ENCODE data around the gene MZT2B. TPM values are rescaled to one million over a fixed set of nuclear protein-coding genes. Genes with fewer than 3 reads are reported as not detected.
"Not testable (repeated sequence)": the region's sequence is repeated elsewhere in the genome, so short reads cannot be mapped to it uniquely, and the experiment has no call there.

Gene MZT2B
- total and polyA plus RNA-seq, 2 of the 8 experiments (the other 6 are each of a cell fraction or from before 2014, with no cell fraction given), result 90.3 to 151 TPM

DNA sequence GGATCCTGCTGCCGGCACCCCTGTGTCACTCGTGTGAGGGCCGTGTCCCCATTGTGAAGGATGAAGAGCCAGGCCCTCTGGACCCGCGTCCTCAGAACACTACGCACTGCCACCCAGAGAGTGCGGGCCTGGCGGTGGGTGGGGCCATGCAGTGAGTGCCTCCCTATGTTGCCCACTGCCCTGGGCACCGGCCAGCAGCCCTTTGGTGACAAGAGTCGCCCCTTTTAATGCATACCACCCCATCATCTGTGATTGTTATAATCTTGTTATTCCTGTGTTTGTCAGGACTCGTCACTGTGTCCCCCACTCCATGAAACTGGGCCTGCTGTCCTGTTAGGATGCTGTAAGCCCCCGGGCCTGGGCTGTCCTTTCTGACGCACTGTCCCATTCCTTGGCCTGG lies 43.7 kb upstream of the MZT2B start:
- H3K56ac ChIP-seq (replicated peaks; ENCODE audit: insufficient read length, low read depth, low read length), result not testable (repeated sequence)

DNA sequence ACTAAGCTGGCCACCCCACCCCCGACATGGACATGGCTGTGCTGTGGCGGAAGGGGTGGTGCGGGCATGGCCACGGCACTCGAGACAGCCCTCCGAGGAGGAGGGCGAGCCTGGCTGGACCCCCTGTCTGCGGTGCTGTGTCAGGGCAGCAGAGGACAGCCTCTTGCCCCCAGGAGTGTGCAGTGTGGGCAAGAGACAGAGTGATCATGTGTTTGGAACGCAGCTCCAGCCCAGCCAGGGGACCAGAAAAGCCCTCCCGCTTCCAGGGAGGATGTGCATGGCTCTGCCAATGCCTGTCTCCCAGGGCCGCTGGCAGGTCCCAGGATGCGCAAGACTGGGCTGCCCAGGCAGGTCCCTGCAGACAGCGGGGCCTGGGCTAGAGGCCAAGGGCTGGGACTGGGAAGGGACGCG lies 43.2 kb upstream of the MZT2B start:
- H3K14ac ChIP-seq (ENCODE audit: insufficient read length); H3K79me1 ChIP-seq (ENCODE audit: low read depth, low read length); H4K20me1 ChIP-seq (replicated peaks in 1 of 2; ENCODE audit: control insufficient read depth in 1 of 2, insufficient read depth in 2 of 2, low read length in 2 of 2); H3K27me3 ChIP-seq (replicated peaks in 1 of 4; ENCODE audit: control insufficient read depth in 3 of 4, extremely low read depth in 1 of 4, insufficient read depth in 3 of 4, low read length in 3 of 4); H3K27ac ChIP-seq (ENCODE audit: low read depth, low read length); H3K56ac ChIP-seq (replicated peaks; ENCODE audit: insufficient read length, low read depth, low read length); H3K4ac ChIP-seq (replicated peaks; ENCODE audit: insufficient read length, low read depth, low read length); FAIRE-seq; H2BK5ac ChIP-seq (ENCODE audit: low read depth, low read length); H2BK20ac ChIP-seq (ENCODE audit: low read length); H3K79me2 ChIP-seq (ENCODE audit: control insufficient read depth in 1 of 2, insufficient read depth in 2 of 2, low read length in 2 of 2); H3K4me2 ChIP-seq (ENCODE audit: insufficient read depth in 1 of 2, low read depth in 2 of 2, low read length in 2 of 2); H3K23me2 ChIP-seq (ENCODE audit: low read depth, low read length); CTCF ChIA-PET (ENCODE audit: partially characterized antibody); H3K18ac ChIP-seq (ENCODE audit: extremely low read depth, low read length); H2AK5ac ChIP-seq (ENCODE audit: low read depth, low read length); H4K91ac ChIP-seq (replicated peaks; ENCODE audit: insufficient read length, low read length); H2BK120ac ChIP-seq (replicated peaks; ENCODE audit: low read depth, low read length); POLR2A ChIA-PET (ENCODE audit: partially characterized antibody); H2BK15ac ChIP-seq (ENCODE audit: low read length); H3K9me3 ChIP-seq (ENCODE audit: insufficient read depth in 2 of 2, low read depth in 1 of 2, low read length in 1 of 2); H3K4me1 ChIP-seq (replicated peaks in 1 of 4; ENCODE audit: control insufficient read depth in 3 of 4, insufficient read depth in 4 of 4, low read length in 3 of 4); H3K36me3 ChIP-seq (ENCODE audit: control insufficient read depth in 2 of 4, insufficient read depth in 4 of 4, low read length in 3 of 4); H4K5ac ChIP-seq (ENCODE audit: insufficient read length, low read depth, low read length); H2AFZ ChIP-seq (ENCODE audit: low read length); H4K8ac ChIP-seq (ENCODE audit: extremely low read depth, insufficient read depth, low read length); H3K4me3 ChIP-seq (ENCODE audit: extremely low read depth in 1 of 4, insufficient read depth in 2 of 4, low read depth in 3 of 4, low read length in 4 of 4); H2BK12ac ChIP-seq (ENCODE audit: low read depth, low read length); H3K23ac ChIP-seq (ENCODE audit: insufficient read length); H3K9ac ChIP-seq (replicated peaks in 1 of 4; ENCODE audit: extremely low read depth in 1 of 4, low read depth in 3 of 4, low read length in 3 of 4): not testable (repeated sequence)
- 93% methylated on average over 11 of the region's 15 CpGs; no CpG with 5 or more reads in 1 of the 2 experiments for WGBS, 2 experiments (ENCODE audit: extremely low coverage in 1 of 2, insufficient coverage in 1 of 2, insufficient read length in 1 of 2, insufficient replicate concordance in 2 of 2, low coverage in 1 of 2, low lambda C conversion rate in 2 of 2, missing lambda C conversion rate in 1 of 2)
- DNase-seq (ENCODE audit: low read depth in 1 of 2, low spot score in 2 of 2), result peak in 1 of 2 experiments; percentile 33

More for the DNA sequence above, 43.7 kb upstream of the MZT2B start:
- H3K9ac ChIP-seq (replicated peaks in 1 of 4; ENCODE audit: extremely low read depth in 1 of 4, low read depth in 3 of 4, low read length in 3 of 4); H2AFZ ChIP-seq (ENCODE audit: low read length); H3K79me1 ChIP-seq (ENCODE audit: low read depth, low read length); H2BK15ac ChIP-seq (ENCODE audit: low read length); H3K4ac ChIP-seq (replicated peaks; ENCODE audit: insufficient read length, low read depth, low read length); H4K5ac ChIP-seq (ENCODE audit: insufficient read length, low read depth, low read length); H2BK12ac ChIP-seq (ENCODE audit: low read depth, low read length); H2AK5ac ChIP-seq (ENCODE audit: low read depth, low read length); CTCF ChIA-PET (ENCODE audit: partially characterized antibody); H3K79me2 ChIP-seq (ENCODE audit: control insufficient read depth in 1 of 2, insufficient read depth in 2 of 2, low read length in 2 of 2); H3K14ac ChIP-seq (ENCODE audit: insufficient read length); H3K36me3 ChIP-seq (ENCODE audit: control insufficient read depth in 2 of 4, insufficient read depth in 4 of 4, low read length in 3 of 4); H3K4me1 ChIP-seq (replicated peaks in 1 of 4; ENCODE audit: control insufficient read depth in 3 of 4, insufficient read depth in 4 of 4, low read length in 3 of 4); H4K8ac ChIP-seq (ENCODE audit: extremely low read depth, insufficient read depth, low read length); H4K20me1 ChIP-seq (replicated peaks in 1 of 2; ENCODE audit: control insufficient read depth in 1 of 2, insufficient read depth in 2 of 2, low read length in 2 of 2); H2BK5ac ChIP-seq (ENCODE audit: low read depth, low read length); FAIRE-seq; H4K91ac ChIP-seq (replicated peaks; ENCODE audit: insufficient read length, low read length); H3K23ac ChIP-seq (ENCODE audit: insufficient read length); H3K27me3 ChIP-seq (replicated peaks in 1 of 4; ENCODE audit: control insufficient read depth in 3 of 4, extremely low read depth in 1 of 4, insufficient read depth in 3 of 4, low read length in 3 of 4); POLR2A ChIA-PET (ENCODE audit: partially characterized antibody); H3K23me2 ChIP-seq (ENCODE audit: low read depth, low read length); H3K4me2 ChIP-seq (ENCODE audit: insufficient read depth in 1 of 2, low read depth in 2 of 2, low read length in 2 of 2); H3K18ac ChIP-seq (ENCODE audit: extremely low read depth, low read length); H3K9me3 ChIP-seq (ENCODE audit: insufficient read depth in 2 of 2, low read depth in 1 of 2, low read length in 1 of 2); H2BK20ac ChIP-seq (ENCODE audit: low read length); H2BK120ac ChIP-seq (replicated peaks; ENCODE audit: low read depth, low read length); H3K4me3 ChIP-seq (ENCODE audit: extremely low read depth in 1 of 4, insufficient read depth in 2 of 4, low read depth in 3 of 4, low read length in 4 of 4); H3K27ac ChIP-seq (ENCODE audit: low read depth, low read length): not testable (repeated sequence)
- WGBS, 2 experiments (ENCODE audit: extremely low coverage in 1 of 2, insufficient coverage in 1 of 2, insufficient read length in 1 of 2, insufficient replicate concordance in 2 of 2, low coverage in 1 of 2, low lambda C conversion rate in 2 of 2, missing lambda C conversion rate in 1 of 2), result 94% methylated on average over 3 of the region's 13 CpGs; no CpG with 5 or more reads in 1 of the 2 experiments
- peak in 1 of 2 experiments; percentile 22 for DNase-seq (ENCODE audit: low read depth in 1 of 2, low spot score in 2 of 2)

Data from H1 (cell line).